K562 (cell line): ENCODE results near the gene TRPM4.

Experiments
- CBFB ChIP-seq: sonication (generic); formaldehyde crosslinking; IDR thresholded peaks from 2 replicates; pipeline ENCODE4 v1.4.0; 2020; ENCODE audit warnings: mild to moderate bottlenecking, missing genetic modification reagents
- CBX5 ChIP-seq: IDR thresholded peaks from 2 replicates; pipeline ENCODE4 v1.6.1; 2014; ENCODE audit warnings: low read depth, borderline replicate concordance
- CEBPB ChIP-seq: fragments of 450-650 bp; IDR thresholded peaks from 2 replicates; pipeline ENCODE4 v1.6.1; 2016; ENCODE audit warnings: missing genetic modification characterization, missing compliant biosample characterization
- EP300 ChIP-seq: IDR thresholded peaks from 2 replicates; pipeline ENCODE4 v1.6.1; 2012; ENCODE audit warnings: low read length, improper control_type of control experiment
- GABPA ChIP-seq: fragments of 200-800 bp; sonication (Bioruptor generic); conservative IDR thresholded peaks from 2 replicates; pipeline ENCODE4 v1.6.1; 2016; ENCODE audit warnings: low read depth, missing genetic modification characterization, missing compliant biosample characterization
- KLF1 ChIP-seq: fragments of 450-650 bp; IDR thresholded peaks from 2 replicates; pipeline ENCODE4 v1.6.1; 2016; ENCODE audit warnings: missing genetic modification characterization, missing compliant biosample characterization
- PCBP2 ChIP-seq: fragments of 200-400 bp; formaldehyde crosslinking; IDR thresholded peaks from 2 replicates; pipeline ENCODE4 v1.6.1; 2018; ENCODE audit warnings: low read length, low read depth, mild to moderate bottlenecking, moderate library complexity; ENCODE audit not compliant: poor library complexity, severe bottlenecking
- POLR2A ChIP-seq: fragments of 450-650 bp; conservative IDR thresholded peaks from 2 replicates; pipeline ENCODE4 v1.6.1; 2016
- POLR2AphosphoS5 ChIP-seq: IDR thresholded peaks from 2 replicates; pipeline ENCODE4 v1.6.1; 2011; ENCODE audit warnings: mild to moderate bottlenecking, low read depth, low read length, moderate library complexity; ENCODE audit not compliant: control insufficient read depth, insufficient read depth
- YY1 ChIP-seq, 3 experiments: IDR thresholded peaks; 2 replicates each; pipeline ENCODE4 v1.6.1; 2011; ENCODE audit warnings: low read length in 2 of 3, mild to moderate bottlenecking in 2 of 3, moderate library complexity in 2 of 3, borderline replicate concordance in 1 of 3, control low read depth in 1 of 3, low read depth in 1 of 3; ENCODE audit not compliant: insufficient read depth in 3 of 3, insufficient replicate concordance in 2 of 3, control insufficient read depth in 1 of 3, insufficient read length in 1 of 3; ENCODE audit errors: extremely low read depth in 1 of 3
- TF ChIP-seq, protein P1 (sequence below), 2 experiments: fragments of 450-650 bp; formaldehyde crosslinking in 1 of 2; IDR thresholded peaks; 2 replicates each; pipeline versions ENCODE4 v1.4.0 to v1.6.1; 2014 to 2020; ENCODE audit warnings: mild to moderate bottlenecking in 2 of 2, borderline replicate concordance in 1 of 2, low read depth in 1 of 2
- TF ChIP-seq, protein P2 (sequence below): fragments of 450-650 bp; IDR thresholded peaks from 2 replicates; pipeline ENCODE4 v1.6.1; 2017; ENCODE audit warnings: mild to moderate bottlenecking, moderate library complexity
- TF ChIP-seq, protein P3 (sequence below), 3 experiments: IDR thresholded peaks in 2 of 3; conservative IDR thresholded peaks in 1 of 3; 2 replicates each; pipeline ENCODE4 v1.5.1; 2011 to 2012; ENCODE audit warnings: low read length in 3 of 3, mild to moderate bottlenecking in 3 of 3, control low read depth in 2 of 3, improper control_type of control experiment in 1 of 3, inconsistent platforms in 1 of 3, low read depth in 1 of 3, mixed read lengths in 1 of 3, moderate library complexity in 1 of 3; ENCODE audit not compliant: insufficient read depth in 2 of 3
- TF ChIP-seq, protein P4 (sequence below): sonication (generic); formaldehyde crosslinking; IDR thresholded peaks from 2 replicates; pipeline ENCODE4 v1.8.1; 2022; ENCODE audit warnings: missing genetic modification reagents

DNA sequence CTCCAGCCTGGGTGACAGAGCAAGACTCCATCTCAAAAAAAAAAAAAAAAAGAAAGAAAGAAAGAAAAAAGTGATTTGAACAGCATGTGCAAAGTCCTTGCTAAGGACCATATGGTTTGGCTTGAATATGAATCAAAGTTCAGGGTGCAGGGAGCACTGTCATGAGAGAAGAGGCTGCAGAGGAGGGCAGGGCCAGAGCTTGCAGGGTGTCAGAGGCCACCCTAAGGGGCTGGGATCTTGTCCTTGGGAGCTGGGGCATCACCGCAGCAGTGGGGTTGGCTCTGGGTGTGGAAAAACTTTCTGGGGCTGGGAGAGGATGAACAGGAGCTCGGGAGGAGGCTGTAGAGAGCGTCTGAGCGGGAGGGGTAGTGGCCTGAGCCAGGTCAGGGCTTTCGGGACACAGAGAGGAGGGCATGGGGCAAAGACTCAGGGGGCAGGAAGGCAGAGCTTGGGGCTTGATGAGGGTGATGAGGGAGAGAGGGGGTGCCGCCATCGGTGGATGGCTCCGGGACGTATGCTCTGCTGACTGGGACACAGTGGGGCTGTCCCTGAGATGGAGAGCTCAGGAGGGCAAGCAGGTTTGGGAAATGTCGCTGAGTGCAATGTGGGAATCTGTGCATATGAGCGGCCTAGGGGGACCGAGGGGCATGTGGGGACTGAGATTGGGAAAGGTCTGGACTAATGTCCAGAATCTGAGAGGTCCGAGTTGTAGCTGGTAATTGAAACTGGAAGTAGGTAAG is 3.0 kb downstream of the TRPM4 start:
- TF ChIP-seq, protein P1, sequence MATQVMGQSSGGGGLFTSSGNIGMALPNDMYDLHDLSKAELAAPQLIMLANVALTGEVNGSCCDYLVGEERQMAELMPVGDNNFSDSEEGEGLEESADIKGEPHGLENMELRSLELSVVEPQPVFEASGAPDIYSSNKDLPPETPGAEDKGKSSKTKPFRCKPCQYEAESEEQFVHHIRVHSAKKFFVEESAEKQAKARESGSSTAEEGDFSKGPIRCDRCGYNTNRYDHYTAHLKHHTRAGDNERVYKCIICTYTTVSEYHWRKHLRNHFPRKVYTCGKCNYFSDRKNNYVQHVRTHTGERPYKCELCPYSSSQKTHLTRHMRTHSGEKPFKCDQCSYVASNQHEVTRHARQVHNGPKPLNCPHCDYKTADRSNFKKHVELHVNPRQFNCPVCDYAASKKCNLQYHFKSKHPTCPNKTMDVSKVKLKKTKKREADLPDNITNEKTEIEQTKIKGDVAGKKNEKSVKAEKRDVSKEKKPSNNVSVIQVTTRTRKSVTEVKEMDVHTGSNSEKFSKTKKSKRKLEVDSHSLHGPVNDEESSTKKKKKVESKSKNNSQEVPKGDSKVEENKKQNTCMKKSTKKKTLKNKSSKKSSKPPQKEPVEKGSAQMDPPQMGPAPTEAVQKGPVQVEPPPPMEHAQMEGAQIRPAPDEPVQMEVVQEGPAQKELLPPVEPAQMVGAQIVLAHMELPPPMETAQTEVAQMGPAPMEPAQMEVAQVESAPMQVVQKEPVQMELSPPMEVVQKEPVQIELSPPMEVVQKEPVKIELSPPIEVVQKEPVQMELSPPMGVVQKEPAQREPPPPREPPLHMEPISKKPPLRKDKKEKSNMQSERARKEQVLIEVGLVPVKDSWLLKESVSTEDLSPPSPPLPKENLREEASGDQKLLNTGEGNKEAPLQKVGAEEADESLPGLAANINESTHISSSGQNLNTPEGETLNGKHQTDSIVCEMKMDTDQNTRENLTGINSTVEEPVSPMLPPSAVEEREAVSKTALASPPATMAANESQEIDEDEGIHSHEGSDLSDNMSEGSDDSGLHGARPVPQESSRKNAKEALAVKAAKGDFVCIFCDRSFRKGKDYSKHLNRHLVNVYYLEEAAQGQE (IDR thresholded peaks at IDR 0.05; ENCODE audit: borderline replicate concordance) = no peak
- TF ChIP-seq, protein P1 (CRISPR knock-in tag; IDR thresholded peaks at IDR 0.05; ENCODE audit: low read depth) = no peak
- TF ChIP-seq KLF1 (tag) (no peak), PCBP2 (no peak), GABPA (no peak), CBFB (CRISPR knock-in tag) (no peak), CEBPB (tag) (no peak), CBX5 (no peak), EP300 (no peak), POLR2AphosphoS5 (no peak), POLR2A (no peak; the same call in 1 of the 2 replicates), YY1 (IDR thresholded peaks at IDR 0.05; ENCODE audit: borderline replicate concordance in 1 of 3, control insufficient read depth in 1 of 3, extremely low read depth in 1 of 3, insufficient read depth in 3 of 3, insufficient read length in 1 of 3, insufficient replicate concordance in 2 of 3, low read depth in 1 of 3, low read length in 2 of 3) (no peak)
- TF ChIP-seq, protein P2, sequence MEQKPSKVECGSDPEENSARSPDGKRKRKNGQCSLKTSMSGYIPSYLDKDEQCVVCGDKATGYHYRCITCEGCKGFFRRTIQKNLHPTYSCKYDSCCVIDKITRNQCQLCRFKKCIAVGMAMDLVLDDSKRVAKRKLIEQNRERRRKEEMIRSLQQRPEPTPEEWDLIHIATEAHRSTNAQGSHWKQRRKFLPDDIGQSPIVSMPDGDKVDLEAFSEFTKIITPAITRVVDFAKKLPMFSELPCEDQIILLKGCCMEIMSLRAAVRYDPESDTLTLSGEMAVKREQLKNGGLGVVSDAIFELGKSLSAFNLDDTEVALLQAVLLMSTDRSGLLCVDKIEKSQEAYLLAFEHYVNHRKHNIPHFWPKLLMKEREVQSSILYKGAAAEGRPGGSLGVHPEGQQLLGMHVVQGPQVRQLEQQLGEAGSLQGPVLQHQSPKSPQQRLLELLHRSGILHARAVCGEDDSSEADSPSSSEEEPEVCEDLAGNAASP = no peak
- TF ChIP-seq, protein P3, sequence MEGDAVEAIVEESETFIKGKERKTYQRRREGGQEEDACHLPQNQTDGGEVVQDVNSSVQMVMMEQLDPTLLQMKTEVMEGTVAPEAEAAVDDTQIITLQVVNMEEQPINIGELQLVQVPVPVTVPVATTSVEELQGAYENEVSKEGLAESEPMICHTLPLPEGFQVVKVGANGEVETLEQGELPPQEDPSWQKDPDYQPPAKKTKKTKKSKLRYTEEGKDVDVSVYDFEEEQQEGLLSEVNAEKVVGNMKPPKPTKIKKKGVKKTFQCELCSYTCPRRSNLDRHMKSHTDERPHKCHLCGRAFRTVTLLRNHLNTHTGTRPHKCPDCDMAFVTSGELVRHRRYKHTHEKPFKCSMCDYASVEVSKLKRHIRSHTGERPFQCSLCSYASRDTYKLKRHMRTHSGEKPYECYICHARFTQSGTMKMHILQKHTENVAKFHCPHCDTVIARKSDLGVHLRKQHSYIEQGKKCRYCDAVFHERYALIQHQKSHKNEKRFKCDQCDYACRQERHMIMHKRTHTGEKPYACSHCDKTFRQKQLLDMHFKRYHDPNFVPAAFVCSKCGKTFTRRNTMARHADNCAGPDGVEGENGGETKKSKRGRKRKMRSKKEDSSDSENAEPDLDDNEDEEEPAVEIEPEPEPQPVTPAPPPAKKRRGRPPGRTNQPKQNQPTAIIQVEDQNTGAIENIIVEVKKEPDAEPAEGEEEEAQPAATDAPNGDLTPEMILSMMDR (IDR thresholded peaks at IDR 0.05 in 2 of 3, conservative IDR thresholded peaks at IDR 0.05 in 1 of 3; ENCODE audit: insufficient read depth in 2 of 3, low read depth in 1 of 3, low read length in 3 of 3) = no peak
- TF ChIP-seq, protein P4, sequence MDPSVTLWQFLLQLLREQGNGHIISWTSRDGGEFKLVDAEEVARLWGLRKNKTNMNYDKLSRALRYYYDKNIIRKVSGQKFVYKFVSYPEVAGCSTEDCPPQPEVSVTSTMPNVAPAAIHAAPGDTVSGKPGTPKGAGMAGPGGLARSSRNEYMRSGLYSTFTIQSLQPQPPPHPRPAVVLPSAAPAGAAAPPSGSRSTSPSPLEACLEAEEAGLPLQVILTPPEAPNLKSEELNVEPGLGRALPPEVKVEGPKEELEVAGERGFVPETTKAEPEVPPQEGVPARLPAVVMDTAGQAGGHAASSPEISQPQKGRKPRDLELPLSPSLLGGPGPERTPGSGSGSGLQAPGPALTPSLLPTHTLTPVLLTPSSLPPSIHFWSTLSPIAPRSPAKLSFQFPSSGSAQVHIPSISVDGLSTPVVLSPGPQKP = no peak
